ENCODE data around the gene UPK1A. TPM values are rescaled to one million over a fixed set of nuclear protein-coding genes. Genes with fewer than 3 reads are reported as not detected.

Gene UPK1A
- total and polyA plus RNA-seq, 10 of the 15 experiments (the other 5 are each of a cell fraction or from before 2014, with no cell fraction given): 0.15 to 1.9 (median 0.26) TPM; not detected in 7

DNA sequence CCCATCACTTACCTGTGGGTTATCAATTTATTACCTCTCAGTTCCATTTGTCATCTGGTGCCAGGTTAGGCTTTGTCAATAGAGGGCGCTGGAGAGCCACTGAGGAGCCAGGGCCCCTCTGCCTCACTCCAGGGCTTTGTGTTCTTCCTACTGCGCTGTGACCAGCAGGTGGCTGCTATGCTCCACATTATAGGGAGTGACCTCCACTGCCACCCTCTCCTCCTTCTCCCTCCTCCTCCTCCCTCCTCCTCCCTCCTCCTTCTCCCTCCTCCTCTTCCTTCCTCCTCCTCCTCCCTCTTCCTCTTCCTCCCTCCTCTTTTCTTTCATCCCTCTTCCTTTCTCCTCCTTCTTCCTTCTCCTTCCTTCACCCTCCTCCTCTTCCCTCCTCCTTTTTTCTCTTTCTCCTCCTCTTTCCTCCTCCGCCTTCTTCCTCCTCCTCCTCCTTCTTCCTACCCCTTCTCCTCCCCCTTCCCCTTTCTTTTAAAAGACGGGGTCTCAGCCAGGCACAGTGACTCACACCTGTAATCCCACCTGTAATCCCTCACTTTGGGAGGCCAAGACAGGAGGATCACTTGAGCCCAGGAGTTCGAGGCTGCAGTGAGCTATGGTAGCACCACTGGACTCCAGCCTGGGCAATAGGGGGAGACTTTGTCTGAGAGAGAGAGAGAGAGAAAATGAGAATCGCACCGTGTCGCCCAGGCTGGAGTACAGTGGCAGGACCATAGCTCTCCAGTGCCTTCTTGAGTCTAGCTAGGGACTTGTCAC lies 27.7 kb downstream of the UPK1A start (continued):
- TF ChIP-seq, protein P1, sequence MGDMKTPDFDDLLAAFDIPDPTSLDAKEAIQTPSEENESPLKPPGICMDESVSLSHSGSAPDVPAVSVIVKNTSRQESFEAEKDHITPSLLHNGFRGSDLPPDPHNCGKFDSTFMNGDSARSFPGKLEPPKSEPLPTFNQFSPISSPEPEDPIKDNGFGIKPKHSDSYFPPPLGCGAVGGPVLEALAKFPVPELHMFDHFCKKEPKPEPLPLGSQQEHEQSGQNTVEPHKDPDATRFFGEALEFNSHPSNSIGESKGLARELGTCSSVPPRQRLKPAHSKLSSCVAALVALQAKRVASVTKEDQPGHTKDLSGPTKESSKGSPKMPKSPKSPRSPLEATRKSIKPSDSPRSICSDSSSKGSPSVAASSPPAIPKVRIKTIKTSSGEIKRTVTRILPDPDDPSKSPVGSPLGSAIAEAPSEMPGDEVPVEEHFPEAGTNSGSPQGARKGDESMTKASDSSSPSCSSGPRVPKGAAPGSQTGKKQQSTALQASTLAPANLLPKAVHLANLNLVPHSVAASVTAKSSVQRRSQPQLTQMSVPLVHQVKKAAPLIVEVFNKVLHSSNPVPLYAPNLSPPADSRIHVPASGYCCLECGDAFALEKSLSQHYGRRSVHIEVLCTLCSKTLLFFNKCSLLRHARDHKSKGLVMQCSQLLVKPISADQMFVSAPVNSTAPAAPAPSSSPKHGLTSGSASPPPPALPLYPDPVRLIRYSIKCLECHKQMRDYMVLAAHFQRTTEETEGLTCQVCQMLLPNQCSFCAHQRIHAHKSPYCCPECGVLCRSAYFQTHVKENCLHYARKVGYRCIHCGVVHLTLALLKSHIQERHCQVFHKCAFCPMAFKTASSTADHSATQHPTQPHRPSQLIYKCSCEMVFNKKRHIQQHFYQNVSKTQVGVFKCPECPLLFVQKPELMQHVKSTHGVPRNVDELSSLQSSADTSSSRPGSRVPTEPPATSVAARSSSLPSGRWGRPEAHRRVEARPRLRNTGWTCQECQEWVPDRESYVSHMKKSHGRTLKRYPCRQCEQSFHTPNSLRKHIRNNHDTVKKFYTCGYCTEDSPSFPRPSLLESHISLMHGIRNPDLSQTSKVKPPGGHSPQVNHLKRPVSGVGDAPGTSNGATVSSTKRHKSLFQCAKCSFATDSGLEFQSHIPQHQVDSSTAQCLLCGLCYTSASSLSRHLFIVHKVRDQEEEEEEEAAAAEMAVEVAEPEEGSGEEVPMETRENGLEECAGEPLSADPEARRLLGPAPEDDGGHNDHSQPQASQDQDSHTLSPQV (IDR thresholded peaks at IDR 0.05): peak; percentile 89
- TF ChIP-seq MYB (IDR thresholded peaks at IDR 0.05; ENCODE audit: borderline replicate concordance, low read depth, low read length): no peak

DNA sequence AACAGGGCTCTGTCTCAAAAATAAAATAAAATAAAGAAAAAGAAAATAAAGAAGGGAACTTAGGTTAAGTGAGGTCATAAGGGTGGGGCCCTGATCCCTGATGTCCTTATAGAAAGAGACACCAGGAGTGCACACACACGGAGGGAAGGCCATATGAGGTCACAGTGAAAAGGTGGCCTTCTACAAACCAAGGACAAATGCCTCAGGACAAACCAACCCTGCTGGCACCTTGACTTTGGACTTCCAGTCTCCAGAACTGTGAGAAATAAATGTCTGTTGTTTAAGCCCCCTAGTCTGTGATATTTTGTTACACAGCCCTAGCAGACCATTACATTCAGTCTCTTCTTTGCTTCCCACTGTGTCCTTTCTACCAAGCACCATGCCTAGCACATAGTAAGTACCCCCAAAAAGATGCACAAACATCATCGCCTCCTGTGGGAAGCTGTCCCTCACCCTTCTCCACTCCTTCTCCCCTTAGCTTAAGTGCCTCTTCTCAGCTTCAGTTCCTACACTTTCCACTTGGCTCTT lies 29.6 kb downstream of the UPK1A start:
- peak overlapping the region; percentile 79 for H3K27ac ChIP-seq (ENCODE audit: control insufficient read depth, insufficient read depth)
- H3K4me2 ChIP-seq (ENCODE audit: control insufficient read depth, insufficient read depth): no peak overlapping the region
- no peaks in the 10 kb centered on the region for H3K36me3 ChIP-seq (ENCODE audit: control insufficient read depth in 2 of 2, insufficient read depth in 2 of 2, low read length in 1 of 2)
- no peak for DNase-seq (ENCODE audit: low read depth, low spot score)
- RAD21 ChIA-PET (ENCODE audit: unreplicated experiment): interaction anchor here (1.0 to 11.0 kb wide), 9 partner anchors 18 to 343 kb away, joined by 3 to 430 read pairs (median 8); partner anchors contain the start of genes IGFLR1, LIN37, PSENEN and U2AF1L4
- no peaks in the 10 kb centered on the region; the same call in 2 of the 3 replicates for H3K9me3 ChIP-seq (replicated peaks; ENCODE audit: control insufficient read depth, insufficient read depth, low read length)
- H3K79me2 ChIP-seq (ENCODE audit: control insufficient read depth, insufficient read depth, low read length): no peaks in the 10 kb centered on the region
- TSS peak; percentile 63 for BruUV-seq (replicated peaks)
- no peak overlapping the region for H3K4me3 ChIP-seq
- no peak overlapping the region for H3K9ac ChIP-seq (ENCODE audit: control insufficient read depth, insufficient read depth, low read length)
- H4K20me1 ChIP-seq (ENCODE audit: control insufficient read depth, insufficient read depth): no peaks in the 10 kb centered on the region
- CTCF ChIA-PET: interaction anchor here (1.2 to 7.8 kb wide), 8 partner anchors 12 to 235 kb away, joined by 4 to 271 read pairs (median 8); partner anchors contain the start of genes IGFLR1, LIN37, PSENEN and U2AF1L4
- TF ChIP-seq NBN (IDR thresholded peaks at IDR 0.05) (no peak), SIX5 (IDR thresholded peaks at IDR 0.05; ENCODE audit: low read depth, low read length, severe bottlenecking) (no peak), RFX5 (IDR thresholded peaks at IDR 0.05; ENCODE audit: low read depth, low read length) (no peak)
- POLR2A ChIA-PET: interaction anchor here (1.1 to 11.9 kb wide), 9 partner anchors 15 to 365 kb away, joined by 3 to 516 read pairs (median 6); partner anchors contain the start of genes COX6B1, IGFLR1, PSENEN and U2AF1L4
- no peak for ATAC-seq
- no peak overlapping the region for H2AFZ ChIP-seq (ENCODE audit: control insufficient read depth, low read depth, low read length)
- intact Hi-C loops (cut with micrococcal nuclease; ENCODE audit: unreplicated experiment) (loop anchor here (2.0 kb wide), 1 partner anchor 123 kb away; no protein-coding TSS in a partner anchor), in situ Hi-C loops (cut with MboI) (no loop called here)
- SMC1A ChIA-PET (ENCODE audit: uncharacterized antibody, unreplicated experiment): interaction anchor here (0.8 to 12.3 kb wide), 9 partner anchors 12 to 235 kb away, joined by 3 to 375 read pairs (median 5); partner anchors contain the start of genes IGFLR1, PSENEN and U2AF1L4
- peaks cover 22% of the 10 kb centered on the region for H3K4me1 ChIP-seq (ENCODE audit: control insufficient read depth, insufficient read depth, low read length)
- FAIRE-seq: no peak
- WGBS (ENCODE audit: insufficient coverage, insufficient replicate concordance, low lambda C conversion rate, missing lambda C conversion rate): 76% methylated on average over 2 of the region's 2 CpGs
- no peaks in the 10 kb centered on the region for H3K27me3 ChIP-seq (replicated peaks in 1 of 2; ENCODE audit: control insufficient read depth in 2 of 2, insufficient read depth in 2 of 2, low read length in 1 of 2)
